ENCODE results near the gene DBP.

Gene DBP

GRCh38 chr19:48613852-48614435, 23.2 kb downstream of the DBP start:
- ChIA-PET CTCF (no interaction called here), POLR2A (interaction anchor here (0.5 to 0.9 kb wide), 3 partner anchors 10 to 200 kb away, joined by 3 to 4 read pairs (median 3); no protein-coding TSS in a partner anchor)
- no peak for DNase-seq (ENCODE audit: extremely low spot score)
- TF ChIP-seq CTCF (IDR thresholded peaks at IDR 0.05; ENCODE audit: control extremely low read depth, extremely low read depth, low read depth, missing control alignments) = no peak

- ChIA-PET POLR2A (no interaction called here), CTCF (no interaction called here)
- DNase-seq (ENCODE audit: extremely low spot score) = no peak
Measured at GRCh38 chr19:48613024-48613851, 23.9 kb downstream of the DBP start.

GRCh38 chr19:48611872-48612271, 25.3 kb downstream of the DBP start:
- CTCF ChIA-PET = no interaction called here
- no peak for TF ChIP-seq CTCF (IDR thresholded peaks at IDR 0.05; ENCODE audit: control extremely low read depth, extremely low read depth, low read depth, missing control alignments)
- POLR2A ChIA-PET = no interaction called here
- DNase-seq (ENCODE audit: extremely low spot score) = no peak

More at GRCh38 chr19:48613024-48613851, 23.9 kb downstream of the DBP start:
- TF ChIP-seq CTCF (IDR thresholded peaks at IDR 0.05; ENCODE audit: control extremely low read depth, extremely low read depth, low read depth, missing control alignments) = no peak

- POLR2A ChIA-PET = interaction anchor here (0.7 to 1.8 kb wide), 2 partner anchors 8 to 284 kb away, joined by 7 to 38 read pairs; partner anchors contain the start of genes EMP3, RPL18 and SPHK2
- no peak for DNase-seq (ENCODE audit: extremely low spot score)
- TF ChIP-seq CTCF (IDR thresholded peaks at IDR 0.05; ENCODE audit: control extremely low read depth, extremely low read depth, low read depth, missing control alignments) = no peak
- CTCF ChIA-PET = interaction anchor here (0.7 to 5.2 kb wide), 16 partner anchors 8 to 345 kb away, joined by 3 to 43 read pairs (median 7); partner anchors contain the start of genes RPL18 and SPHK2
Measured at GRCh38 chr19:48609571-48610108, 27.5 kb downstream of the DBP start.

GRCh38 chr19:48608798-48609263, 28.3 kb downstream of the DBP start:
- peak; percentile 80 for DNase-seq (ENCODE audit: extremely low spot score)
- TF ChIP-seq CTCF (IDR thresholded peaks at IDR 0.05; ENCODE audit: control extremely low read depth, extremely low read depth, low read depth, missing control alignments) = peak; percentile 65
- ChIA-PET POLR2A (interaction anchor here (0.7 to 1.8 kb wide), 4 partner anchors 9 to 1031 kb away, joined by 3 to 38 read pairs (median 8); partner anchors contain the start of genes EMP3, RPL18, RRAS and SPHK2), CTCF (interaction anchor here (0.6 to 5.2 kb wide), 24 partner anchors 9 to 344 kb away, joined by 3 to 43 read pairs (median 5); partner anchors contain the start of genes RPL18 and SPHK2)

- DNase-seq (ENCODE audit: extremely low spot score) = no peak
- CTCF ChIA-PET = interaction anchor here (0.9 to 5.2 kb wide), 9 partner anchors 11 to 293 kb away, joined by 3 to 43 read pairs (median 13); partner anchors contain the start of genes RPL18 and SPHK2
- POLR2A ChIA-PET = no interaction called here
- no peak for TF ChIP-seq CTCF (IDR thresholded peaks at IDR 0.05; ENCODE audit: control extremely low read depth, extremely low read depth, low read depth, missing control alignments)
Measured at GRCh38 chr19:48607359-48607755, 29.8 kb downstream of the DBP start.
